Fibroblast of skin of left biceps (primary cell): ENCODE data around the gene ELMO1.

ENCODE experiments used
- DNase-seq, 2 experiments: peaks; one replicate each; pipeline ENCODE4 v3.0.0-alpha.2; 2013; ENCODE audit warnings: low read depth in 2 of 2

Gene ELMO1

GRCh38 chr7:36840904-36841303, 607.8 kb downstream of the ELMO1 start:
- no peak for DNase-seq

DNA sequence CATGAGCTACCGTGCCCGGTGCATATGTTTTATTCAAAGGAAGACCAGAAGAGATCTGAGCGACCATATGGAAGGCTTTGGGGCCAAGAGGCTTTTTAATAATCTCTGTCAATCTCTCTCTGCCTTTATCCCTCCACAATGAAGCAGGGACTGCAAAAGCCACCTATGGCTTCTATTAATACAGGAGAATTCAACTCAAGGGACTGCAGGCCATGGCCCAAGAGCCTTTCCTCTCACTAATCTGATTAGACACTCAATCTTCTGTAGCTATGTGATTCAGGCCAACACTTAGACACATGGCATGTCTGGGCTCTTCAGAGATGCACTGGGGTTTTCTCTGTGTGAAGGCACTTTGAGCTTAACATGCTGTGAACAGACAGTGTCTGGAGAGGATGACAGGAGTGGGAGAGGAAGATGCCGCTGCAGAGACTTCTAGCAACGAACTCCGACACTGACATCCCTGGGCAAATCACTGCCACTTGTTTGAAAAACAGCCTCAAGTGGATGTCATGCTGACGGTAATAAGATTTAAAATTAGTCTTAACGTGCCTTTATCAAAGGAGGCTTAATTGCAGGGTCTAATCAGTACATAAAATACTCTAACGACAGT, 609.9 kb downstream of the ELMO1 start:
- DNase-seq, result no peak

GRCh38 chr7:36831049-36831448, 617.6 kb downstream of the ELMO1 start:
- no peak for DNase-seq

GRCh38 chr7:36827726-36828703, 620.6 kb downstream of the ELMO1 start:
- no peak for DNase-seq

DNA sequence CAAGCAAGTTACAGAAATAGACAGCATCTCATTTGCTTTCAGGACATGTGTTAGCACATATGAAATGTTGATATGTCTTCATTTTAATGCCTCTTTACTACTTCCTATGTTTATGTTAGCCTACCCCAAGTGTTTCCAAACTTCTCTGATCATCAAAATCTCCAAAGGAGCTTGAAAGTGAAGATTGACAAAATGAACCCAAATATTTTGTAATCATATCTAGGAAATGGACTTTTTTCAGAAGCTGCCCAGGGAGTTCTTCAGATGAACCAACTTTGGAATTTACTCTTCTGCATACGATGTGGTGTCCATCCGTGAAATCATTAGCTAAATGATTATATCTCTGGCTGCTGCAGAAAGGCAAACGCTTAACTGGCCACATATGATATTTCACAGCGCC, 623.2 kb downstream of the ELMO1 start:
- no peak for DNase-seq

- DNase-seq, result no peak
These were observed 625.3 kb downstream of the ELMO1 start for GRCh38 chr7:36823353-36823752.

GRCh38 chr7:36821617-36822016, 627.0 kb downstream of the ELMO1 start:
- no peak for DNase-seq

DNA sequence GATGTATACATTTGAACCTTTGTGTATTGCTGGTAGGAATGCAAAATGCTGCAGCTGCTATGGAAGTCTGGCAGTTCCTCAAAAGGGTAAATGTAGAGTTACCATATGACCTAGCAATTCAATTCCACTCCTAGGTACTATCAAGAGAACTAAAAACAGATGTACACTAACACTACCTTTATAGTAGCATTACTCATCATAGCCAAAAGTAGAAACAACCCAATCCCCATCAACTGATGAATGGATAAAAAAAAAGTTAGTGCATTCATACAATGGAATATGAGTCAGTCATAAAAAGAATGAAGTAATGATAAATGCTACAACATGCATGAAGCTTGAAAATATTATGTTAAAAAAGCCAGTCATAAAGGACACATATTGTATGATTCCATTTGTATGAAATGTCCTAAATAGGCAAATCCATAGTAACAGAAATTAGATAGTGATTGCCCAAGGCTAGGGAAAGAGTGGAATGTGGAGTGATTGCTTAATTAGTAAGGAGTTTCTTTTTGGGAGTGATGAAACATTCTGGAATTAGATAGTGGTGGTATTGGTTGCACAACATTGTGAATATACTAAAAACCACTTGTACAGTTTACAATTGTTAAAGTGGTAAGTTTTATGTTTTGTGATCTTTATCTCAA, 628.0 kb downstream of the ELMO1 start:
- DNase-seq, result peak; percentile 9 to 20

- DNase-seq, result no peak
These were observed 629.0 kb downstream of the ELMO1 start for GRCh38 chr7:36819639-36820038.

DNA sequence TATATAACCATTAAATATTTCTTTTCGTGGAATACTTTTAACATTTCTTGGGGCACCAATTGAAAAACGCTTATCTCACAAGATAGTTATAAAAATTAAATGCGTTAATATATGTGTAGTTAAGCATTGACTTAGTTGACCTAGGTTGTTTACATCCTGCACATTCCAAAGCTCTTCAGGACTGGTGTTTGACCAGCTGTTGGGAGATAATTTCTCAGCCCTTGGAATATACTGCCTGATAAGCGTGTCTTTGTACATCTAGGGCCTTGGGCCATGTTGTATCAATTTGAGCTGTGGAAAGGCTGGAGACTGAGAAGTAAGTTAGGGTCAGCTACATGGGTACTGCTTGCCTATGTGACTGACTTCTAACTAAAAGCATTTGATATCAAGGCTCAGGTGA, 634.4 kb downstream of the ELMO1 start:
- DNase-seq, result no peak

DNA sequence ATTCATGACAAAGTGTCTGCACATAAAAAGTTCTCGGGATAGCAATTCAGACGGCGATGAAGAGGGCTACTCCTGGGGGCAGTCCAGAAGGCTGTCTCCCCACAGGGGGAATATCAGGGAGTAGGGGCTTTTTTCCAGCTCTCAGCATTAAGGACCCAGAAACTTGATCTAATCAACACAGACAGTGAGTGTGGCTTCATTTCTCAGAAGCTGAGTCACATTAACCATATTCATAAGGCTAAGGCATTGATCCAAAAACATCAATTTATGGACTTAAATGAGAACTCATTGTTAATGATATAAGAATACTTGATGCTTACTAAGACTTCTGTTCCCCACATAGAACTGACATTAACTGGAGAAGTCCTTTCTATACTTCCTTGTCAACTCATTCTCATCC, 636.9 kb downstream of the ELMO1 start:
- no peak for DNase-seq

DNA sequence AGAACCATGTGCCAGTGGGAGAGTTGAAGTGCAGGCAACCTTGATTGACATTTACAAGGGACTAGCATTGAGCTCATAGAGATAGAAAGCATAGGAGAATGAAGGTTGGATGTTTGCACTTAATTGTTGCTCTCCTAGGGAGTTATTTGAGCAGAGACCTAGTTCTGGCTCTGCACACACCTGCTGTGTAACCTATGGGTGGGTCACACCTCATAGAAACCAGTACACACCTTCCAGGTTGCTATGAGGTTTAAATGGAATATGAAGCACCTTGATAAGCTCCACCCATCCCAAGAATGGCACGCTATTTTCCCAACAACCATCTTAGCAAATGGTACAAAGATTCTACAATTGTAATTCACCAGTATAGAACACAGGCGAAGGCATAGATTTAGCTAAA, 638.2 kb downstream of the ELMO1 start:
- DNase-seq, result no peak

GRCh38 chr7:36810032-36810431, 638.6 kb downstream of the ELMO1 start:
- no peak for DNase-seq

DNA sequence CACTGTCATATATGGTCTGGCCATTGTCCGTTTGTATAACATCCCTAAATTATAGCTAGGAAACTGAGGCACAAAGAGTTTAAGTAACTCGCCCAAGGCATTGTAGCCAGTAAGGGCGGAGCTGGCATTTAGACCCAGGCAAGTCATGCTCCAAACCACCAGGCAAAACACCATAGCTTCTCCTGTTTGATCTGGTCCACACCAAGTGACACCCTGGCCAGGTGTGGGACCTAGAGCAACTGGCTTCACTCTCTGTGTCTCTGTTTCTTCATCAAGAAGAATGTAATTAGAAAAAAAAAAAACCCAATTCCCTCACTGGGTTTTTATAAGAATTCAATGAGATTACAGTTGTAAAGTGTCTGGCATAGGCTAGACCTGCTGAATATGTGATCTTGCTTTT, 639.2 kb downstream of the ELMO1 start:
- no peak for DNase-seq

- DNase-seq, result no peak
These were observed 639.6 kb downstream of the ELMO1 start for GRCh38 chr7:36809086-36809485.

DNA sequence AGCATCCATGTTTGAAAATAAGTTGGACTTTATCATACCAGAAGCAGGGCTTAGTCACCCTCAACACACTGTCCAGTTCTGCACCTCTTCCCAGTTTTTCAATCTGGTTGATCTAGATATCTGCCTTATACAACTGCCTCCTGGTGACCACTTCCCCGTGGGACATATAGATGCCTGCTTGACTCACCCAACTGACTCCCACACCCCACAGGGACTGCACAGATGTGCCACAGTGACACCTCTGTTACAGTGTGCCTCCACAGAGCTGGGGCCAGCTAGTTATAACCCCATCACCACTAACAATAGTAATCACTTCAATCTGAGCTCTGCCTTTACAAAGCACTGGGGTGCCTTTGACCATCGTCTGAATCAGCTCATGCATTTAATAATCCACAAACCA, 641.8 kb downstream of the ELMO1 start:
- no peak for DNase-seq
